ENCODE data around the gene EMX2.

DNA sequence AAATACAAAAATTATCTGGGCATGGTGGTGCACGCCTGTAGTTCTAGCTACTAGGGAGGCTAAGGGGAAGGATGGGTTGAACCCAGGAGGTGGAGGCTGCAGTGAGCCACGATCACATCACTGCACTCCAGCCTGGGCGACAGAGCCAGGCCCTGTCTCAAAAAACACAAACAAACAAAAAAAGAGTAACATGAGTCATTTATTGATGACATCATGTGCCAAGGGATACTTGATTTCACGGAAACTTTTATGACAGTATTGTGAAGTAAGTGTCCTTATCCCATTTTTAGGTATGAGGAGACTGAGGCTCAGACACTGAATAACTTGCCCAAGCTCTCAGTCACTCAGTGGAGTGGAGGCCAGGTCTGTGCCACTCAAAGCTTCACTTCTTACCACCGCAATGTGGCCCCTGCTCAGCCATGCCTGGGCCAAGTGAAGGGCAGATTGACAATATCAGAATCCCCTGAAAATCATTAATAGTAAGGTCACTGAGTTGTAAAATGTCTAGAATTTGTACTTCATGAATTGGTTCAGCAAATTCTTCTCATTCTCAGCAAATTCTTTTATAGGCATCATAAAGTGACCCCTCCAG is 36.5 kb downstream of the EMX2 start:
- TF ChIP-seq, protein P1, sequence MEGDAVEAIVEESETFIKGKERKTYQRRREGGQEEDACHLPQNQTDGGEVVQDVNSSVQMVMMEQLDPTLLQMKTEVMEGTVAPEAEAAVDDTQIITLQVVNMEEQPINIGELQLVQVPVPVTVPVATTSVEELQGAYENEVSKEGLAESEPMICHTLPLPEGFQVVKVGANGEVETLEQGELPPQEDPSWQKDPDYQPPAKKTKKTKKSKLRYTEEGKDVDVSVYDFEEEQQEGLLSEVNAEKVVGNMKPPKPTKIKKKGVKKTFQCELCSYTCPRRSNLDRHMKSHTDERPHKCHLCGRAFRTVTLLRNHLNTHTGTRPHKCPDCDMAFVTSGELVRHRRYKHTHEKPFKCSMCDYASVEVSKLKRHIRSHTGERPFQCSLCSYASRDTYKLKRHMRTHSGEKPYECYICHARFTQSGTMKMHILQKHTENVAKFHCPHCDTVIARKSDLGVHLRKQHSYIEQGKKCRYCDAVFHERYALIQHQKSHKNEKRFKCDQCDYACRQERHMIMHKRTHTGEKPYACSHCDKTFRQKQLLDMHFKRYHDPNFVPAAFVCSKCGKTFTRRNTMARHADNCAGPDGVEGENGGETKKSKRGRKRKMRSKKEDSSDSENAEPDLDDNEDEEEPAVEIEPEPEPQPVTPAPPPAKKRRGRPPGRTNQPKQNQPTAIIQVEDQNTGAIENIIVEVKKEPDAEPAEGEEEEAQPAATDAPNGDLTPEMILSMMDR (IDR thresholded peaks at IDR 0.05; ENCODE audit: poor library complexity, severe bottlenecking): no peak
- TF ChIP-seq POLR2AphosphoS5 (IDR thresholded peaks at IDR 0.05): no peak
- no peak for TF ChIP-seq RAD21 (conservative IDR thresholded peaks at IDR 0.05)
- TF ChIP-seq EZH2 (IDR thresholded peaks at IDR 0.05; ENCODE audit: borderline replicate concordance, insufficient read depth, low read length, poor library complexity, severe bottlenecking): no peak
- TF ChIP-seq EP300 (conservative IDR thresholded peaks at IDR 0.05; ENCODE audit: poor library complexity, severe bottlenecking): no peak
- no peak for TF ChIP-seq TAF1 (IDR thresholded peaks at IDR 0.05; ENCODE audit: low read depth)
- TF ChIP-seq REST (IDR thresholded peaks at IDR 0.05; ENCODE audit: borderline replicate concordance): no peak
